ENCODE measurements around the gene UPF3A. TPM values are rescaled to one million over a fixed set of nuclear protein-coding genes. Genes with fewer than 3 reads are reported as not detected.

UPF3A gene
- total RNA-seq, 2 donors from 2014 or later: 14.1 to 20.7 TPM

- no peak for DNase-seq (ENCODE audit: low spot score)
- no peaks in the 10 kb centered on the region for H3K27me3 ChIP-seq
- no peak for TF ChIP-seq CTCF (IDR thresholded peaks at IDR 0.05)
- H3K27ac ChIP-seq: peak overlapping the region; percentile 79 to 90
- peaks cover 0 to 15% of the 10 kb centered on the region in 2 donors for H3K4me1 ChIP-seq
- peak overlapping the region in 1 of 2 donors; percentile 86 for H3K4me3 ChIP-seq
- peaks cover 39% of the 10 kb centered on the region for H3K36me3 ChIP-seq
- H3K9me3 ChIP-seq: no peaks in the 10 kb centered on the region
Measured at GRCh38 chr13:114236227-114236626, 45.2 kb upstream of the UPF3A start.

DNA sequence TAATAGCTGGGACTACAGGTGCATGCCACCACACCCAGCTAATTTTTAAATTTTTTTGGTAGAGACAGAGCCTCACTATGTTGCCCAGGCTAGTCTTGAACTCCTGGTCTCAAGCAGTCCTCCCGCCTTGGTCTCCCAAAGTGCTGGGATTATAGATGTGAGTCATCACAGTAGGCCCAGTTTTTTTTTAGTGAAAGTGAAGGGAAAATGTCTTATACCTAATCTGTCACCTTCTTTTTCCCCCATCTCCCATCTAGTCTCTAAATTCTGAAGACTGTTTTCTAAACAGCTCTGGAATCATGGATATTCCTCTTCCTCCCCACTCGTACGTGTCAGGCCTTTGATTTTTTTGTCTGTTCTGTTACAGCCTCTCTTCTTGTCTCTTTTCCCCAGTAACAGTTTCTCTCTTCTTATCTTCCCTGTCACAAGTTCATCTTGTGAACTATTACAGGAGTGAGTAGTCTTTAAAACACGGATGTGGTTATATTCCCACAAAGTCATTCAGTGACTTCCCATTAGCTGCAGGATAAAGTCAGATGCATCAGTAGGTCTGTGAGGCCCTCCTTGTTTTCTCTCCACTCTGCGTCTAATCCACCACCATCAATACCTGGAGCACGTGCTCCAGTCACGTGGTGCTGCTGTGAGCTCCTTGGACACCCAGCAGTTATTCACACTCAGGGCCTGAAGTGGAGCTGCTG, 43.8 kb upstream of the UPF3A start:
- DNase-seq (ENCODE audit: low spot score): no peak
- peaks cover 0 to 15% of the 10 kb centered on the region in 2 donors for H3K4me1 ChIP-seq
- no peak for TF ChIP-seq CTCF (IDR thresholded peaks at IDR 0.05)
- no peak overlapping the region for H3K27ac ChIP-seq
- peaks cover 52% of the 10 kb centered on the region for H3K36me3 ChIP-seq
- H3K4me3 ChIP-seq: no peak overlapping the region
- H3K27me3 ChIP-seq: no peaks in the 10 kb centered on the region
- H3K9me3 ChIP-seq: no peaks in the 10 kb centered on the region

GRCh38 chr13:114241918-114242317, 39.5 kb upstream of the UPF3A start:
- no peak overlapping the region for H3K4me3 ChIP-seq
- H3K9me3 ChIP-seq: no peaks in the 10 kb centered on the region
- H3K4me1 ChIP-seq: no peaks in the 10 kb centered on the region
- H3K27me3 ChIP-seq: no peaks in the 10 kb centered on the region
- H3K27ac ChIP-seq: no peak overlapping the region
- H3K36me3 ChIP-seq: peaks cover 96% of the 10 kb centered on the region
- DNase-seq (ENCODE audit: low spot score): no peak
- no peak for TF ChIP-seq CTCF (IDR thresholded peaks at IDR 0.05)

- no peak for DNase-seq (ENCODE audit: low spot score)
- no peak overlapping the region for H3K4me3 ChIP-seq
- no peaks in the 10 kb centered on the region for H3K9me3 ChIP-seq
- no peak overlapping the region for H3K27ac ChIP-seq
- H3K4me1 ChIP-seq: no peaks in the 10 kb centered on the region
- no peaks in the 10 kb centered on the region for H3K27me3 ChIP-seq
- no peak for TF ChIP-seq CTCF (IDR thresholded peaks at IDR 0.05)
- H3K36me3 ChIP-seq: peaks cover 100% of the 10 kb centered on the region
Measured at GRCh38 chr13:114243971-114244370, 37.4 kb upstream of the UPF3A start.

GRCh38 chr13:114244637-114245036, 36.8 kb upstream of the UPF3A start:
- TF ChIP-seq CTCF (IDR thresholded peaks at IDR 0.05): no peak

GRCh38 chr13:114248011-114248410, 33.4 kb upstream of the UPF3A start:
- H3K27me3 ChIP-seq: no peaks in the 10 kb centered on the region
- no peaks in the 10 kb centered on the region for H3K4me1 ChIP-seq
- H3K27ac ChIP-seq: no peak overlapping the region
- H3K36me3 ChIP-seq: peaks cover 92% of the 10 kb centered on the region
- no peak for TF ChIP-seq CTCF (IDR thresholded peaks at IDR 0.05)
- H3K9me3 ChIP-seq: no peaks in the 10 kb centered on the region
- H3K4me3 ChIP-seq: no peak overlapping the region
- no peak for DNase-seq (ENCODE audit: low spot score)

More at GRCh38 chr13:114244637-114245036, 36.8 kb upstream of the UPF3A start:
- no peak for DNase-seq (ENCODE audit: low spot score)
- Histone ChIP-seq H3K27ac (no peak overlapping the region), H3K36me3 (peaks cover 100% of the 10 kb centered on the region), H3K9me3 (no peaks in the 10 kb centered on the region), H3K27me3 (no peaks in the 10 kb centered on the region), H3K4me1 (no peaks in the 10 kb centered on the region), H3K4me3 (no peak overlapping the region)
